GM13977 (cell line): Measurements from ENCODE around the gene TEX2.

Source experiments
- DNase-seq: peaks from one replicate; pipeline ENCODE4 v3.0.0; 2012; ENCODE audit warnings: low spot score
- in situ Hi-C: fragments of 300-500 bp; cut with MboI; formaldehyde crosslinking; loops from one replicate; pipeline ENCODE4 v1.12.0; 2022; ENCODE audit warnings: low sequenced_read_pairs, low pct_unique_long_range_greater_than_20kb, mixed read lengths, inconsistent platforms; ENCODE audit not compliant: unreplicated experiment
- TF ChIP-seq, protein P1 (sequence below): IDR thresholded peaks from 2 replicates; pipeline ENCODE4 v1.5.1; 2012; ENCODE audit warnings: mild to moderate bottlenecking, control low read depth; ENCODE audit not compliant: insufficient read depth; ENCODE audit errors: extremely low read depth, missing control alignments

Gene TEX2

DNA sequence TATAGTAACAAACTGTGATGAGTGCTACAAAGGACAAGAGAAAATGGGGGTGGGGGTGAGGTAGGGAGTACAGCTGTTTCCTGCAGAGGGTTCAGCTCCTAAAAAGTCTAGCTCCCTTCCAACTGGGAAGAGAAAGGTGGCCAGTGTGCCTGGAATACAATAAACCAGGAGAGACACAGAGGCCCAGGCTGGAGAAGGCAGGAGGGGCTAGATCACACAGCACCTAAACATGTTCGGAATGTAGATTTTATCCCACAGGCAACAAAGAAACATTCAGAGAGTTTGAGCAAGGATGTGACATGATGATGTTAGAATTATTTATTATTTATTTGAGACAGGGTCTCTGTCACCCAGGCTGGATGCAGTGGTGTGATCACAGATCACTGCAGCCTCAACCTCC, 10.2 kb downstream of the TEX2 start:
- in situ Hi-C loops, result no loop called here
- TF ChIP-seq, protein P1, sequence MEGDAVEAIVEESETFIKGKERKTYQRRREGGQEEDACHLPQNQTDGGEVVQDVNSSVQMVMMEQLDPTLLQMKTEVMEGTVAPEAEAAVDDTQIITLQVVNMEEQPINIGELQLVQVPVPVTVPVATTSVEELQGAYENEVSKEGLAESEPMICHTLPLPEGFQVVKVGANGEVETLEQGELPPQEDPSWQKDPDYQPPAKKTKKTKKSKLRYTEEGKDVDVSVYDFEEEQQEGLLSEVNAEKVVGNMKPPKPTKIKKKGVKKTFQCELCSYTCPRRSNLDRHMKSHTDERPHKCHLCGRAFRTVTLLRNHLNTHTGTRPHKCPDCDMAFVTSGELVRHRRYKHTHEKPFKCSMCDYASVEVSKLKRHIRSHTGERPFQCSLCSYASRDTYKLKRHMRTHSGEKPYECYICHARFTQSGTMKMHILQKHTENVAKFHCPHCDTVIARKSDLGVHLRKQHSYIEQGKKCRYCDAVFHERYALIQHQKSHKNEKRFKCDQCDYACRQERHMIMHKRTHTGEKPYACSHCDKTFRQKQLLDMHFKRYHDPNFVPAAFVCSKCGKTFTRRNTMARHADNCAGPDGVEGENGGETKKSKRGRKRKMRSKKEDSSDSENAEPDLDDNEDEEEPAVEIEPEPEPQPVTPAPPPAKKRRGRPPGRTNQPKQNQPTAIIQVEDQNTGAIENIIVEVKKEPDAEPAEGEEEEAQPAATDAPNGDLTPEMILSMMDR, result no peak
- no peak for DNase-seq

DNA sequence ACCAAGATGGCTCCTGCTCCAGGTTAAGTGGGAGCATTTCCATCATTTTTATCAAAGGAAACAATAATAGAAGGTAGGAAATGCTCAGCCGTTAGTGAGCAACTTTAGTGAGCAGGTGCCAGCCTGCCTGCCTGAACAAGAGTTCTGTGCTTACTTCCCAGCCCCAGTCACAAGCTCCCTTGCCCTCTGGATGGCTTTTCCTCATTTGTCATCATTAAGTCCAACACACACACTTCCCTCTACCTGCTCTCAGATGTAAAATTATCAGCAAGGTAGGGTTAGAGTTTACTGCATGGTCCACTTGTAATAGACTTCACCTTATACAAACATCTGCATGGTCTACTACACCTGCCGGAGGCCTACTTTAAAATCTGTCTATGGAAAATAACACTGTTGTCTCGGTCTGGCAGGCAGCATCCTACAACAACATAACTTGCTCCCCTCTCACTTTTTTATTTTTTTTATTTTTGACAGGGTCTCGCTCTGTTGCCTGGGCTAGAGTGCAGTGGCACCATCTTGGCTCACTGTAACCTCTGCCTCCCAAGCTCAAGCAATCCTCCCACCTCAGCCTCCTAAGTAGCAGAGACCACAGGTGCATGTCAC, 12.7 kb downstream of the TEX2 start:
- TF ChIP-seq, protein P1, result no peak
- no peak for DNase-seq
- in situ Hi-C loops, result no loop called here

DNA sequence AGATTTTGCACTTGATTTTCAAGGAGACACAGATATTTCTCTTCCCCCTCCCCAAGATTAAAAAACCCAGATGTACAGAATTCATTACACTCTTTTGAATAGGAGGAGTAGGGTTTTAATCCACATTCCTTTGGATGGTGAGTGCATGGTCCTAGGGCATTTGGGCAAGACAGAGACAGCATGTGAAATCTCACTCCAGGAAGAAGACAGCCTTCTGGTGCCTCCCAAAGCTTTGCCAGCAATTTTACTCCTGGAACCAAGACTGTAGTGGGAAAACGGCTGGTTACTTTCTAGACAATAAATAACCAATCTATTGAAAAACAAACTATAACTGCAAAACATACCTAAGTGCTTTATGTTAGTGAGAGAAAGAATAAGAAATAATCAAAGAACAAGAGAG, 15.2 kb downstream of the TEX2 start:
- TF ChIP-seq, protein P1, result no peak
- in situ Hi-C loops, result no loop called here

DNA sequence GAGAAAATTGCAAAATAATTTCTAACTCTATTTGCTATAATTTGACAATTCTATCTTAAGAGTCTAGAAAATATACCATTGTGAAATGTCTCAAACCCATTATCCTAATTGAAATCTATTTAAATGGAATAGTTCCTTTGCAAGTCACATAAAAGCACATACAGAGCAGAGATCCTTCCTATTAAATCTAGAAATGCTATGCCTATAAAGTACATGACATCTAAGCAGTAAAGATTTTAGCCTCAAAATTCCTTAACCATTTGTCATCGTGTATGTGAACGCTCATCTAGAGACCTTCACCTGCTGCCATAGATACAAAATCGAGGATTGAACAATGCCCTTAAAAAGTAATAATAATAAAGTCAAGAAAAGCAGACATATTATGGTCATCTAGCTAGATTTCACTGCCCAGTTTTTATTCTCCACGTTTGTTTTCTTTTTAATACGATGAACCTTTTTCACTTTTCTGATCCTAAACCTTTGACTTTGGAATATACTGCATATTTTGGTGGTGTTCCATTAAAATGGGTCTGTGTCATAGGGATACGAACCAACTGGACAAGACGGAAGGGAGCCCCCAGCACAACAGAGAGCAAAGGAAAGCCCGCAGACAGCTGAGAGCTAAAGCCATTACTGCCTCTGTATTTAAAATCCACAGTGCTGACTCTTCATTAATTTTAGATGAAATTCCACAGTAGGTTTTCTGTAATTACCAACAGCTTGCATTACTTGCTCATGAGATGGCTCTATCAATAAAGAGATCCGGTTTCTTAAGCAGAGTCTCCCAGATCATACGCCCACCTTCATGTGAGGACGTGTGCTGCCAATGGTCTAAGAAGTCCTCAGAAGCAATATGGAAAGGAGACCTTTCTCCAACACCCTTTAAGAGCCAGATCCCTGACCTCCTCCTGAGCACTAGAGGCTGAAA, 17.6 kb downstream of the TEX2 start:
- in situ Hi-C loops, result no loop called here
- DNase-seq, result no peak
- TF ChIP-seq, protein P1, result no peak

More for the DNA sequence above, 15.2 kb downstream of the TEX2 start:
- no peak for DNase-seq

DNA sequence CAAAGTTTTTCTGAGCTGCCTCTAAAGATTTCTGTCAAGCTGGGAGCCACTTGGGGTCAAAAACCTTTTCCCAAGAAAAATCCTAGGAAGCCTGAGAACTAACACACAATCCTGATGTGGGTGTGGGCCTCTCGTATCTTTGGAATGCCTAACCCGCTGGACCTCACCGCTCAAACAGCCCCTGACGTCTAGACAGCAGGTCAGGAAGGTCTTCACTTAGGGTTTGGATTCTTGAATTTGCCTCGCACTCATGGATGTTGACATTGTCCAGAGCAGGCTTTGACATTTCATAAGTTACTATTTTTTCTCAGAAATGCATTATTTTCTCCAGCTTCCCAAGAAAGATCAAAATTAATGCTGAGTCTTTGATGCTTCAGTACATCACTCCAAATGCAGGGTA, 18.9 kb downstream of the TEX2 start:
- in situ Hi-C loops, result no loop called here
- TF ChIP-seq, protein P1, result no peak
- no peak for DNase-seq

DNA sequence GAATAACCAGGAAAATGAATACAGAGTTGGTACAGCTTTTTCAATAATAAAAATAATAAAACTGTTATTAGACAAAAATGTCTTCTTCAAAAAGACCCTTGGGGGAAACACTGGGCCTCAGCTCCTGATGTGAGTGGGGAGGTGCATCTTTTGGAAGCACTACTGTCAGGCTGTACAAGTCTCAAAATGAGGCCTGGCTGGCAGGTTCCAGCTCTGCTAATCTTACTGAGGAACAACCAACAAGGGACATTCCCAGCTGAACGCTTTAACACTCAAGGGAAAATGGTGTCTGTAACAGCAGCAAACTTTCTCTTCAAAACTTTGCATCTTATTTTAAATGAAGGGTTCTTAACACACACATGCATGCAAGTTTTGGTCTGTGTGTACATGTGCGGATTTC, 19.7 kb downstream of the TEX2 start:
- in situ Hi-C loops, result no loop called here
- DNase-seq, result no peak
- TF ChIP-seq, protein P1, result no peak
